DMS114 treated with DMSO at 0.1 percent for 48 hours (cell line): ENCODE measurements around the gene CADPS.

Source experiments
- DNase-seq: peaks from one replicate; lab custom pipeline; 2025; ENCODE audit not compliant: unreplicated experiment; lab: John Stamatoyannopoulos, UW

CADPS gene

DNA sequence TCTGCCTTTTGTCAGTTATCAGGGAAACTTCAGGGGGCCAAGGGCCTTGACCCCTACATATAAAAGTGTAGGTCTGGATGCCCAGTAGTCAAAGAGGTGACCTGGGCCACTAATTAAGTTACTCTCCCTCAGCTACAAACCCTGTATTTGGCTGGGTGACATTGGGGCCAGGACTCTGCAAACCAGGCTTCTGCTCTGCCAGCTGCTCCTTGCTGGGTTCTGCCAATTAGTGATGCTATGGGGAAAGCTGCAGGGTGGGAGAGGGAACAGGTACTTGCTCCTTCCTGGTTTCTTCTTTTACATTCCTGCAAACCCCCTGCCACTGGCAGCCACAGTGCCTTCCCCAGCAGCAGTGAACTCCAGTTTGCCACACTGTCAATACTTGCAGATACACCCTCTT lies 179.2 kb downstream of the CADPS start:
- DNase-seq = no peak

DNA sequence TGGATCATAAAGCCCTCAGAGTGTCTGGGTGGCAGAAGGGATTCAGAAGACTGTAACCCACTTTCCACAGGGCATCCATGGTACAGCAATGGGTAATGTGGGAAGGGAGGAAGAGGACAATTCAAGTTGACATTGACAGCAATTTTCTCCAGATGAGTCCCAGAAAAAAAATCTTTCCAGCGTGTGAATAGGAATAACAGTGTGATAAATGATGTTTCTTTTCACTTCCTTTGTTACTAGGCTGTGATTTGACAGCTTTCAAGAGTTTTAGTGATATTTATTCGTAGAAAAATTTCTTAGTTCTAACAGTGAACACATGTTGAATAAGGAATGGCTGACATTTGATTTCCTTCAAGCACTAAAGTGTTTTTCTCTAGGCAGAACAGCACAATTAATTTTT lies 186.4 kb downstream of the CADPS start:
- DNase-seq = no peak

DNA sequence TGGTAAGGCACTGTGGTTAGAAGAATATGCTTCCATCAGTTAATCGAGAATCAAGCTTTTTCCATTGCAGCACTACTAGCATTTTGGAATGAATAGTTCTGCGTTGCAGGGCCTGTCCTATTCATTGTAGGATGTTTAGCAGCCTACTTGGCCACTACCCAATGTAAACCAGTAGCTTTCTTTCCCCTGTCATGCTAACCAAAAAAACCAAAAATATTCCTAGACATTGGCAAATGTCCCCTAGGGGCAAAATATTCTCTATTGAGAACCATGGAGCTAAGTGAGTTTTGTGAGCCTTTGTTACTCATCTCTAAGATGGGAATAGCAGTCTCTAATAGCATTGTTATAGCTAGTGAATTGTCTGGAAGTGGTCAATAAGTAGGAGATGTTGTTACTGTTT lies 187.2 kb downstream of the CADPS start:
- no peak for DNase-seq

DNA sequence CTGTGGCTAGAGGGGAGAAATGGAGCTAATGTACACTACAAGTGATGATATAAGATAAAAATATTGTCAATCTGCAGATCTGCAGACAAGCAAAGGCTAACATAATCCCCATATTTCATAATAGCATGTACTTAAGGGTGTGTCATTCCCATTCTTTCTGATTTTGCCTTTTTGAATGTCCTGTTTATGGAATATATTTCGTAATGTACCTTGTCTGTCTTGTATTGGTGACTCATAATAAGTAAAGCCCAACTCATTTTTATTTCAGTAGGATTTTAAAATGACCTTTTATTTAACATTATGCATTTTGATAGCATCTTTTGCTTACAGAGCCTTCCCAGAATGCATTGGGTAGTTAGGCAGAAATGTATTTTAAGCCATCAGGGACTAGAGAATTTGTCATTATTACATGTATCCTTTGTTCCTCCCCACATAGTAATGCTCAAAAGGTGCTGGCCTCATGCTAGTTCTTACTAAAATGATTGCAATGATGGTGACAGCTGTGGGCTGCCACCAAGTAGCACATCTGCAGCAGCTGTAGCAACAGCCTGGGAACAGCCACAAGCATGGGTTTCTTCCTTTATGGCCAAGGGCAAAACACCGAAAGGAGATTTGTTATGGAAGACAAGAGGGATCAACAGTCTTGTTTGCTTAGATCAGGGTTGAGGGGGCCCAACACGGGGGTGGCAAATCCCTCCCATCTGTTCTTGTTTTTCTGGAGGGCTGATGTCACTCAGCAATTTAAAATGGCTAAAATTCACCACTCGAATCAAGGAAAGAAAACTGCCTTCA lies 188.5 kb downstream of the CADPS start:
- DNase-seq = no peak

DNA sequence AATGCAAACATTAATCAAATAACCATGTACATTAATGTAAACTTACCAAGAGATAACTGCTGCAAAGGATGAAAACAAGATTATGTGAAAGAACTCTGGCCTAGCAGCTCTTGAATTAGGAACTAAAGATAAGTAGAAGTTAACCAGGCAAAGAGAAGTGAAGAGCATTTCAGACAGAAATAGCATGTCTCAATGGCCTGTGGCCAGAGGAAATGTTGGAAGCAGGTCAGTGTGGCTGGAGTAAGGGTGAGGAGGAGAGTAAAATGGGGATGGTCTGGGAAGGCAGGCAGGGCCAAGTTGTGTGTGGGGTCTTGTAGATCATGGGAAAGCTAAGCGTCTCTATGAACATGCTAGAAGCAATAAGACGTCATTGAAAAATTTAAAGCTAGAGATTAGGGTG lies 192.4 kb downstream of the CADPS start:
- no peak for DNase-seq

DNA sequence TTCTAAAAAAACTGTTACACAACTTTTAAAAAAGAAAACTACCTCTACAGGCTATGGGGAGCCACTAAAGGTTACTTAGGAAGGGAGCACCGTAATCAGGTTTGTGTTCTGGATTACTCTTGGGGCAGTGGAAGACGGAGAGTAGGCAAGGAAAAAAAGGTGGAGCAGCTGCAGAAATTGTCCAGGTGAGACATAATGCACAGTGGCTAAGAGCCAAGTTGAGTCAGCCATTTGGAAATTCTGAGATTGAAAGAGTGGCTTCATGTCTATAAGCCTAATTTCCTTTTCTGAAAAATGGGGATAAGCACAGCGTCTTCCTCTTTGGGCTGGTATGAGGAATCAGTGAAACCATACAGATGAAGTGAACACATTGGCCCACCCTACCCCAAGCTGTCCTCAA lies 195.2 kb downstream of the CADPS start:
- DNase-seq = no peak

DNA sequence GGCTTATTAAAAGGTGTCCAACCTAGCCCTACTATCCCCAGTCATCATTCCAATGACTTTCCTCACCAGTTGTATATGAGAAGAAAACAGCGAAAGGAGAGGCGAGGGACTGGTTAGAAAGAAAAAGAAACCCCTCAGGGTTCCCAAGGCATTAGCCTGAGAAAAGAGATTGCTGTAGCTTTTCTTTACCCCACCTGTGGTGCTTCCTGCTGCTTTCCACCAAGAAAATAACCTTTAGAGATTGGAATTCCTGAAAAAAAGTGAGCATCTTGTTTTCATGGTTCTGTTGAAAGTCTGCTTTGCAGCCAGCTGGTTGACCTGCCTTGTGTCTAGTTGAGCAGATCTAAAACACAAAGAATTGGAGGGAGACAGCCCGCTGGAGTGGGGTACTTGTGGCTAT lies 196.4 kb downstream of the CADPS start:
- no peak for DNase-seq

DNA sequence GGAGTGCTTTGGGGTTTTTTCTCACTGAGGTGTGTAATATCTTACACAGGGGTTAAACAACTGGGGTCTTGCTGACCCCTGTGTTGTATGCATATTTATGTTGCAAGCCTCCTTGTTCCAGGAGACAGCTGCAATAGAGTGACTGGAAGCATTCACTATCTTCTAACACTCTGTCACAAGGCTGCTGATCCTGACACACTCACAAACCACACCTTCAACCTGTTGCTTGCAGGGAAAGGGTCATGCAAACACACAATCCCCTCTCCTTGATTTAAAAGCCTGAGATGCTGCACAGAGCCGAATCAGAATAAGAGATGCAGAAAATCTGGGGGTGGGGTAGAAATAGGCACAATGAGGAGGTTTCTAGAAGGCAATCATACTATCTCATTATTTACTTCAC lies 197.3 kb downstream of the CADPS start:
- DNase-seq = no peak

DNA sequence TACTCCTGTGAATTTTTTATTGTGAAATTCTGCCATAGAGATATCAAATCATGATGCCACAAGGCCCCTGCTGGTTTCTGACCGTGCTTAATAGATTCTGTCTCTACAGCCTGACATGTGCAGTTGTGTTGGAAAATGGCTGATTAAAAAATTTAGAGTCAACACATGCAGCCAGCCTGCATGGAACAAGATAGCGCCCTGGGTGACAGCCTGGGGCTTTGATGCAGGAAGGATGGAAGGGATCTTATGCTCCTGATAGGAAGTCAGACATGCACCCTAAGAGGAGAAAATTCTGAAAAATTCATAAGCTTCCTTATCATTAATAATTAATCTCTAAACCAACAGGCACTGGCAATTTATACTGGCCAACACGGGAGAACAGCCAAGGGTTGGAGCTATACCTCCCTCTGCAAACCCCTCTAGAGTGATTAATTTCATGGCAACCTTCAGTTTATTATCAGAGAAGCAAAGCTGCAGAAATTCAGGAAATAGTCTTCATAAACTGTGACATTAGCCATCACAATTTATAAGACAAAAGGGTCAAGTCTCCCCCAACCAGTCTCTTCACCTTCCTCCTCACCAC lies 198.4 kb downstream of the CADPS start:
- no peak for DNase-seq

DNA sequence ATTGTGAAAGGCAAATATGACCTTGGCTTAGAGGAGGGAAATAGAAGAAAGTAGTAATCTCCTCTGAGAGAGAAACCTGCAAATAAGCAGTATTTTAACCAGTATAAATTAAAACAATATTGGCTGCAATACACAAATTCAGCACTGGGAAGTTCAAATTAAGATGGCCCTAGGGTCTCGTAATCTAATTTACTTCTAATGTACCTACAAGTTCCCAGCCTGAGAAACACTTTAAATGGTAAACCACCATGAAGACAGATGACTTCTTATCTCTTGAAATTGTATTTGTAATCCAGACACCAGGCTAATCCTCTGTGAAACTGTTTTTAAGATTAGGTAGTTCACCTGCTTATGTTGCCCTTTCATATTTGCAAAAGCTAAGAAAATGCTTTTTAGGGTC lies 199.7 kb downstream of the CADPS start:
- DNase-seq = no peak

DNA sequence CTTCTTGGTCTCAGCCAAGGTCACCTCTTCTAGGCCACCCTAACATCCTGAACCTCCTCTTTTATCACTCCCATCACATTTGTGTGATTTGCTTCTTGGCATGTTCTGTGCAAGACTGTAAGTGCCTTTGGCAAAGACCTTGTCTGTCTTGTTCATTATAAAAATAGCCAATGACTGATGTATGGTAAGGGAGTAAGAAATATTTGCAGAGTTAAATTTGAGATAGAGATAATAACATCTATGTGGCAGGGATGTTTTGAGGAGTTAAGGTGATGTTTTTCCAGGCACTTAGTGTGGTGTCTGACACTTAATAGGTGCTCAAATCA lies 202.3 kb downstream of the CADPS start:
- DNase-seq = no peak

DNA sequence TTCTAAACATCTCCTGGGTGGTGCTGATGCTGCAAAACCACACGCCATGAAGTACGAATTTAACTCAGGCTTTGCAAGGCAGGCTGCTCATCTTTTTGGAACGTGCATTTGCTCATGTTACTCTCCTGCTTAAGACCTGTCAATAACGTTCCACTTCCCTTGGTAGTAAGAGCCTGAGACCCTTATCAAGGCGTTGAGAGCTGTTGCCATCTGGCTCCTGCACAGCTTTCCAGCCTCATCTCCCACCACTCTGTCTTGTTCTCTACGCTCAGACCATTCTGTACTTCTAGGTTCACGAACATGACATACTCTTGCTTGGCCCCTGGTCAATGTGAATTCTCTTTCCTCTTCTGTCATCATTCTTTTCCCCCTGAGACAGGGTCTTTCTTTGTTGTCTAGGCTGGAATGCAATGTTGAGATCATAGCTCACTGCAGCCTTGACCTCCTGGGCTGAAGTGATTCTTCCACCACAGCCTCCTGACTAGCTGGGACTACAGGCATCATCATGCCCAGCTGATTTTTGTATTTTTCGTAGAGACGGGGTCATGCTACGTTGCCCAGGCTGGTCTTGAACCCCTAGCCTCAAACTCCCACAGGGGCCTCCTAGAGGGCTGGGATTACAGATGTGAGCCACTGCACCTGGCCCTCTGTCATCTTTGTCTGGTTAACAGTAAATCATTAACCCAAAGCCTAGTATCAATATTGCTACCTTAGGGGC lies 202.8 kb downstream of the CADPS start:
- no peak for DNase-seq

DNA sequence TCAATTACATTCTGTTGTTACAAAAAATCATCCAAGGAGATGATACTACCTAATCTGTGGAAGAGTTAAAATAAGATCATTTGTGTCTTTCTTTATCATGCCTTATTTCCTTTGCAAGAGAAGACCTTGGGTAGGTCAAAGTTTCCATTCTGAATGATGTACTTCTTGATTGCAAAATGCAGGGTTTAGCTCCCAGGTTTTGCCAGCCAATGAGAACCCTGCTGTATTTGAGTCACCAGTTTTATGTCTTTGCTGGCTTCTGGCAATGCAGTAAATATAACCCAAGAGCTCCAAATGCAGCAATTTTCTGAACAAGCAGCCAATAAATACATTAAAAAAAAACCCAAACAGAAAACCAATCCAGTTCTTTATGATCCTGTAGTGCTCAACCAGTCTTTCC lies 204.9 kb downstream of the CADPS start:
- no peak for DNase-seq

DNA sequence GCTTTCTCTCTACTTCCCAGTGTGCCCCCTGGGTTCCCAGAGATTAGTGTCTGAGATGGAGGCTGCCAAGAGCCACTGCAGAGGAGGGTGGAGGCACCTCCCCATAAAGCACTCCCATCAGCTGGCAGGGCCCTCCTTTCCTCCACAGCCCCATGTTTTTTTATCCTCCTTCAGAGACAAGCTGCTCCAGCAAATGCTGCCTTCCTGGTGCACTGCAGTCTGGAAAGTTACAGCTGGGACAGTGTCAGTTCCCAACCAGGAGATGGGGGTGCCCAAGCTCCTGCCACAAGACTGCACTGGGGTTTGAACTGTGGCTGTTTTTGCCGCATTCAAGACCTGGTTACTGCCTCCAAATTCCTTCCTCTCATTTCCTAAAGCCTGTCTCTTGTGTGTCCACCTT lies 206.1 kb downstream of the CADPS start:
- DNase-seq = no peak

DNA sequence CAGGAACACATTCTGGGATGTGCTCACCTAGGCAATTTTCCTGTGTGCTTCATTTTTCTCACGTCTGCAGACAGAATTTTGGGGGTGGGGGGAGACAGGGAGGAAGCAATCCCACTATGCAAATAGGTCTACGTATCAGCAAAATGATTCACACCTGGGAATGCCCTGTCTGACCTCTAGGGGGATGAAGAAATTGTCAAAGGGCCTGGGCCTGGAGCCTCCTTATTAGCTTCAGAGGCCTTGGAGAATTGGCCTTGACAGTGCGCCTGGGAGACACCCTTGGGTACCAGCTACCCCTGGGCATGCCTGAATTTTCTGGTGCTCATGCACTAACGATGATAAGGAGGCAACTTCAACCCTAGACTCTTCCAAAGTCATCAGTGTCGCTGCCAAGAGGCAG lies 207.5 kb downstream of the CADPS start:
- DNase-seq = no peak

DNA sequence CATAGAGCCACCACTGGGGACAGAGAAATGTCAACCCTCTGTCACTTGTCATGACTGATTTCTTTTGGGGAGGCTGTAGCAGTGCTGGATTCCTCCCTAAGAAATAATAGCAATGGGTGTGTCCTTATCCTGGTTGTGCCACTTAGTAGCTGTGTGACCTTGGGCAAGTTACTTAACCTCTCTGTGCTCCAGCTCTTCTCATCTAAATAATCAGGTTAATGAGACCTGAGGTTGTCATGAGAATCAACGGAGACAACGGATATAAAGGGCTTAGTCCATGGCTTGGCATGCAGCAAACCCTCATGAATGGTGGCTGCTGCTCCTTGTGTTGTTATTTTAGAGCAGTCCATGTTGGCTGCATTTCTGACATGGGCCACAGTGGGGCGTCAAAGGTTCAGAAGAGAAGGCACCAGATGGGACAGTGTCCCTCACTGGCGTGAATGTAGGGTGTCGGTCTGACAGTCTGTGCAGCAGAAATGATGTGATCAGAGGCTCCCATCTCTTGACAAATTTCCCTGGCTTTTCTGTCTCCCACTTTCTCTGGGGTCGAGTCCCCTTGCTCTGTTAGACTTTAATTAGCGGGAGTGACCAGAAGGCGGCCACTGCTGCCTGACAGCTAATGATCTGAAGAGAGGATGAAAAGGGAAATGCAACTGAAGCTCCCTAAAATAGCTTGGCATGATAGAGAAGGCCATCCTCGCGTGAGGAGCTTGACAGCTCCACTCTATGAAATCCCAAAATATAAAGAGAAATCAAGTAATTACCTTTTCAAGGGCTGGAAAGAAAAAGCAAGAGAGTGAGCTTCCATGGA lies 209.4 kb downstream of the CADPS start:
- DNase-seq = no peak

DNA sequence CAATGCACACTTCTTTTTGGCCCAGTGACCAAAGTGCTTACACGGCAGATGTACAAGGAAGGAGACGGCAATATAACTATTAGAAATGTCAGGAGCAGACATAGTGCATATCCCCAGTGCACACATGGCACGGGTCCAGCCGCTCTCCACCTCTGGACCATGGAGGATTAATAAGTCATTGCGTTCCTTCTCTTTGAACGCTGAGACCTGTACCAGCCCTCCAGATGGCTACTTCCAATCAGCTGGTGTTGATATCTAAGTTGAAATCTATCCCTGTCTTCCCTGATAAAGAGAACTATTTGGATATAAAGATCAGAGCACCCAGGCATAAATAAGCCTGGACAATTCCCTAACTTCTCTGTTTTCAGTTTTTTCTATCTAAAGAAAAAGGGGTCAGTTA lies 212.5 kb downstream of the CADPS start:
- no peak for DNase-seq

DNA sequence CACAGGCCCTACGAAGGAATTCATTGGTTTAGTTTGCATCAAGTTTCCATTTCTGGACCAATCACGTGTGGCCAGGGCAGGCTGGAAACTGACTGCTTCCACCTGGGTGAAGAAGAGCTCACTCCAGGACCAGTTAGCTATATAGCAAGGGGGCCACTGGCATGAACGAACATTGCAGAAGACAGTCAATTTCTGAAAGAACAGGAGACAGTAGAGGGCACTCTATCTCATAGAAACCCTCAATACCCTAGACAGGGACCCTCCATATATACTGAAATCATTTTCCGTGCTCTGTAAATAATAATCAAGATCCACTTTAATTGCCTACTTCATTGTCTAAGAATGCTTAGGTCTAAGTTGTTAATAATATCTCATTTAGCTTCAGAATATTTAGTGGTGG lies 215.6 kb downstream of the CADPS start:
- no peak for DNase-seq

DNA sequence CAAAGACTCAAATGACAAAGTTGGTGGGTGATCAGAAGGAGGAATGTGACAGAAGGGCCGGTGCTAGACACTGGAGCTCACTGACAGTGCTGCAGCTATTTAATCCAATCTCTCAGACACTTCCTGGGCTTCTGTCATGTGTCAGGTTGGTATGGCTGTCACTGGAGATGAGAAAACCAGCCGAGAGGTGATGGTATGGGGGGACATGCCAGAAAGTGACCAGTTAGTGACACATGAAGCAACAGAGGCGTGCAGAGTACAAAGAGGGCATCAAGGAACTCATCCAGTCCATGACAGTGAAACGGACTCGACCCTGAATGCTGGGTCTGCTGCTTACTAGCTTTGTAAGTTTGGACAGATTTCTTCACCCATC lies 219.5 kb downstream of the CADPS start:
- no peak for DNase-seq

DNA sequence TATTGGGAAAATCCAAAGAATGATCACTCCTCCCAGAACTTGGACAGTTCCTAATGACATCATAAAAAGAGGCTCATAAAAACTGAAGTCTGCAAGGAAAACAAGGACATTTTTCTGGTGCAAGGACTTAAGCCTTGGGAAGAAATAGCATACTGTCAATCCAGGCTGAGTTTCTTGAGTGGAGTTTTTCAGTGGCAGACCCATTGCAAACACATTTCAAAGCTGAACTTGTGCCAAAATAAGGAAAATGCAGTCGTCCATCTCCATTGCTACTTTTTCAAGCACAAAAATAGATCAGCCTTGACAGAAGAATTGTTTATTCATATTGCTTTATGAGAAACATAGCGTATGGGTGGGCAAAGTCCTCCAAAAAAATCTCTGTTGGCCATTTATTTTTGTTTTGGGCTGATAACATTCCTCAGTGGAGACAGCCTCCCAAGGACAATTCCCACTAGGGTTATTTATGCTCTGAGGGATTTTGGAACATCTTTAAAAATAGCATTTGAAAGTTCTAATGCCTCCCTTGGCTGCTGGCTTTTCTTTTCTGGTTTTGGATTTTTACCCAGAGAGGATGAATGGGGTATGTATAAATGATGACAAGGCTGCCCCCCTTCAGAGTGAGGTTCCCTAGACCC lies 220.0 kb downstream of the CADPS start:
- DNase-seq = no peak

DNA sequence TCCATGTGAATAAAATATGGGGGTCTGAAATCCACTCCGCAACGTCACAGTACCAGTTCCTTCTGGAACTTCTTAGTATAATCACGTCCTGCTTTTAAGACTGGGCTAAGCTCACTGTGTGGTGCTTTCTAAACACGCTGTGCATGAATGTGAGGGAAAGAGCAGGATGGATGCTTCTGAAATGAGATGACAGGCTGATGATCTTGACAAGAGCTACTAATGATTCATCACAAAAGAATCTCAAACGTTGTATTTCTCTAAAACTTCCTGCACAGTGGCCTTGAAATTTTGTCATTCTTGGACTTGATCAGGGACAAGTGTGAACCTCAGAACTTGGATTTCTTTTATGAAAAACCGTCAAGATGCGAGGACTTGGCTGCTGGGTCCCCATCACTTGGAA lies 221.4 kb downstream of the CADPS start:
- DNase-seq = no peak
